NCI-H1092 treated with DMSO at 0.1 percent for 48 hours (cell line): ENCODE data around the gene KCTD15.
"Not testable (repeated sequence)": the region's sequence is repeated elsewhere in the genome, so short reads cannot be mapped to it uniquely, and the experiment has no call there.

Experiments used
- DNase-seq: peaks from one replicate; lab custom pipeline; 2025; lab: John Stamatoyannopoulos, UW

KCTD15 gene

GRCh38 chr19:33814181-33815165 is 17.8 kb downstream of the KCTD15 start:
- no peak for DNase-seq

GRCh38 chr19:33815380-33816340 is 19.0 kb downstream of the KCTD15 start:
- DNase-seq = no peak

- no peak for DNase-seq
Measured at GRCh38 chr19:33818411-33818810, 21.7 kb downstream of the KCTD15 start.

GRCh38 chr19:33819078-33819477 is 22.4 kb downstream of the KCTD15 start:
- not testable (repeated sequence) for DNase-seq

- no peak for DNase-seq
Measured at GRCh38 chr19:33819506-33819879, 22.8 kb downstream of the KCTD15 start.

- no peak for DNase-seq
Measured at GRCh38 chr19:33819880-33820781, 23.5 kb downstream of the KCTD15 start.

GRCh38 chr19:33821871-33822270 is 25.2 kb downstream of the KCTD15 start:
- DNase-seq = no peak

- DNase-seq = no peak
Measured at GRCh38 chr19:33823341-33823740, 26.7 kb downstream of the KCTD15 start.

GRCh38 chr19:33825556-33825955 is 28.9 kb downstream of the KCTD15 start:
- no peak for DNase-seq

- no peak for DNase-seq
Measured at GRCh38 chr19:33826521-33826920, 29.9 kb downstream of the KCTD15 start.

GRCh38 chr19:33828266-33829075 is 31.8 kb downstream of the KCTD15 start:
- DNase-seq = no peak

- no peak for DNase-seq
Measured at GRCh38 chr19:33830264-33830663, 33.6 kb downstream of the KCTD15 start.

- no peak for DNase-seq
Measured at GRCh38 chr19:33831825-33832224, 35.2 kb downstream of the KCTD15 start.

GRCh38 chr19:33832633-33833032 is 36.0 kb downstream of the KCTD15 start:
- no peak for DNase-seq

- no peak for DNase-seq
Measured at GRCh38 chr19:33840382-33840781, 43.7 kb downstream of the KCTD15 start.

GRCh38 chr19:33840783-33841182 is 44.1 kb downstream of the KCTD15 start:
- DNase-seq = no peak

- DNase-seq = no peak
Measured at GRCh38 chr19:33841685-33842084, 45.0 kb downstream of the KCTD15 start.

GRCh38 chr19:33844478-33844877 is 47.8 kb downstream of the KCTD15 start:
- no peak for DNase-seq

GRCh38 chr19:33845498-33845897 is 48.8 kb downstream of the KCTD15 start:
- DNase-seq = no peak

GRCh38 chr19:33849551-33850147 is 53.0 kb downstream of the KCTD15 start:
- DNase-seq = no peak
